ENCODE data around the gene PCDHGB2. TPM values are rescaled to one million over a fixed set of nuclear protein-coding genes. Genes with fewer than 3 reads are reported as not detected.
"Not testable (repeated sequence)": the region's sequence is repeated elsewhere in the genome, so short reads cannot be mapped to it uniquely, and the experiment has no call there.

The PCDHGB2 gene
- total RNA-seq, 4 donors from 2014 or later, result 1.2 to 5.8 (median 1.6) TPM

DNA sequence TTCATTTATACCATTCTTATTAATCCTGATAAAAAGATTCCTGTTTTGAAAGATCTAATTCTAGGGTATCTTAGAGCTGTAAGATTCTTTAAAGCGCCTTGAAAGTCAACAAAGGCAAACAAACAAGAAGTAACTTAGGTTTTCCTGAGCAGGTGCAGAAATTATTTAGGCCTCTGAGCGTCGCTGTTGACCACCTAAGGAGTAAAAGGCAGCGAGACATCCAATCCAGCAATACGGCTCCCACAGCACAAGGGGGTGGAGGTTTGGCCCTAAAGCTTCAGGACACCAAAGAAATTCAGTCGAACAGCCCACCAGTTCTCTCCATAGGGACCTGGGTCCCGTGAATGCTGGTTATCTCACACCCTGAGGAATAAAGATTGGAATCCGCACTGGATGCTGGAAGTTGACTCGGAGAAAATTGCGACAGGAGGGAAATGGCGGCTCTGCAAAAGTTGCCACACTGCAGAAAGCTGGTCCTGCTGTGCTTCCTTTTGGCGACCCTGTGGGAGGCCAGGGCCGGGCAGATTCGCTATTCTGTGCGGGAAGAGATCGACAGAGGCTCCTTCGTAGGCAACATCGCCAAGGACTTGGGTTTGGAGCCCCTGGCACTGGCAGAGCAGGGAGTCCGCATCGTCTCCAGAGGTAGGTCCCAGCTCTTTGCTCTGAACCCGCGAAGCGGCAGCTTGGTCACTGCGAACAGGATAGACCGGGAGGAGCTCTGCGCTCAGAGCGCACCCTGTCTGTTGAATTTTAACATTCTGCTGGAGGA, 21.1 kb upstream of the PCDHGB2 start, which contains the start of gene PCDHGA2:
Gene PCDHGA2 (plus strand): TSS at position 223 of the 769 bp plus-strand sequence.
- no peak within 1 kb of the TSS for H3K27ac ChIP-seq
- TF ChIP-seq, protein P1, sequence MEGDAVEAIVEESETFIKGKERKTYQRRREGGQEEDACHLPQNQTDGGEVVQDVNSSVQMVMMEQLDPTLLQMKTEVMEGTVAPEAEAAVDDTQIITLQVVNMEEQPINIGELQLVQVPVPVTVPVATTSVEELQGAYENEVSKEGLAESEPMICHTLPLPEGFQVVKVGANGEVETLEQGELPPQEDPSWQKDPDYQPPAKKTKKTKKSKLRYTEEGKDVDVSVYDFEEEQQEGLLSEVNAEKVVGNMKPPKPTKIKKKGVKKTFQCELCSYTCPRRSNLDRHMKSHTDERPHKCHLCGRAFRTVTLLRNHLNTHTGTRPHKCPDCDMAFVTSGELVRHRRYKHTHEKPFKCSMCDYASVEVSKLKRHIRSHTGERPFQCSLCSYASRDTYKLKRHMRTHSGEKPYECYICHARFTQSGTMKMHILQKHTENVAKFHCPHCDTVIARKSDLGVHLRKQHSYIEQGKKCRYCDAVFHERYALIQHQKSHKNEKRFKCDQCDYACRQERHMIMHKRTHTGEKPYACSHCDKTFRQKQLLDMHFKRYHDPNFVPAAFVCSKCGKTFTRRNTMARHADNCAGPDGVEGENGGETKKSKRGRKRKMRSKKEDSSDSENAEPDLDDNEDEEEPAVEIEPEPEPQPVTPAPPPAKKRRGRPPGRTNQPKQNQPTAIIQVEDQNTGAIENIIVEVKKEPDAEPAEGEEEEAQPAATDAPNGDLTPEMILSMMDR (IDR thresholded peaks at IDR 0.05), result peak in 3 of 6 experiments; percentile 9 to 14 (median 10)
- no peak for TF ChIP-seq POLR2A (IDR thresholded peaks at IDR 0.05)
- H3K9me3 ChIP-seq, result peaks cover 0 to 37% (median 10%) of the 10 kb centered on the region in 4 donors
- no peak for DNase-seq
- no peaks in the 10 kb centered on the region for H3K27me3 ChIP-seq
- no peaks in the 10 kb centered on the region for H3K4me1 ChIP-seq
- H3K36me3 ChIP-seq, result no peaks in the 10 kb centered on the region
- no peak within 1 kb of the TSS for H3K4me3 ChIP-seq

DNA sequence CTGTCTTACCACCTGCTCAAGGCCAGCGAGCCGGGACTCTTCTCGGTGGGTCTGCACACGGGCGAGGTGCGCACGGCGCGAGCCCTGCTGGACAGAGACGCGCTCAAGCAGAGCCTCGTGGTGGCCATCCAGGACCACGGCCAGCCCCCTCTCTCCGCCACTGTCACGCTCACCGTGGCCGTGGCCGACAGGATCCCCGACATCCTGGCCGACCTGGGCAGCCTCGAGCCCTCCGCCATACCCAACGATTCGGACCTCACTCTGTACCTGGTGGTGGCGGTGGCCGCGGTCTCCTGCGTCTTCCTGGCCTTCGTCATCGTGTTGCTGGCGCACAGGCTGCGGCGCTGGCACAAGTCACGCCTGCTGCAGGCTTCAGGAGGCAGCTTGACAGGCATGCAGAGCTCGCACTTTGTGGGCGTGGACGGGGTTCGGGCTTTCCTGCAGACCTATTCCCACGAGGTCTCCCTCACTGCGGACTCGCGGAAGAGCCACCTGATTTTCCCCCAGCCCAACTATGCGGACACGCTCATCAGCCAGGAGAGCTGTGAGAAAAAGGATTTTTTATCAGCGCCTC, 18.9 kb upstream of the PCDHGB2 start:
- H3K27me3 ChIP-seq, H3K4me3 ChIP-seq, H3K4me1 ChIP-seq, H3K36me3 ChIP-seq, DNase-seq, H3K27ac ChIP-seq: not testable (repeated sequence)
- peaks cover 0 to 48% (median 14%) of the 10 kb centered on the region in 4 donors for H3K9me3 ChIP-seq

DNA sequence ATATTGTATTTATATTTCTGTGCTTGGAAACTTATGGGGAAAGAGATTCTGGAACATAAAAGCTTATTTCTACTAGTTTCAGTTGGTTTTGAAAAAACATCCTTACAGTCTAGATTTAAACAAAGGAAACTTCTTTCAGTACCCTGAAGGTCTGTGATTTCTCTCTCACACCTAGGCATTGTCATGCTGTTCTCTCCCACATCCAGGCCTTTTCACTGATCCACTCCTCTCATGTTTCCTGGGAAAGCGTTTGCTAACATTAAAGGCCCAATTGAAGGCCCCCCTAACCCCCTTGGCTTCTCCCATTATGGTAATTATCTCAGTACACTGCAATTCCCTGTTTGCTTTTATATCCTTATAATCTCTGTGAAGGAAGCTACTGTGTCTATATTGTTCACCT, 17.0 kb upstream of the PCDHGB2 start:
- Histone ChIP-seq H3K27me3 (no peaks in the 10 kb centered on the region), H3K27ac (no peak overlapping the region), H3K4me3 (no peak overlapping the region), H3K9me3 (peaks cover 0 to 52% (median 14%) of the 10 kb centered on the region in 4 donors), H3K36me3 (no peaks in the 10 kb centered on the region), H3K4me1 (no peaks in the 10 kb centered on the region)
- no peak for DNase-seq
- TF ChIP-seq, protein P1 (IDR thresholded peaks at IDR 0.05), result no peak

DNA sequence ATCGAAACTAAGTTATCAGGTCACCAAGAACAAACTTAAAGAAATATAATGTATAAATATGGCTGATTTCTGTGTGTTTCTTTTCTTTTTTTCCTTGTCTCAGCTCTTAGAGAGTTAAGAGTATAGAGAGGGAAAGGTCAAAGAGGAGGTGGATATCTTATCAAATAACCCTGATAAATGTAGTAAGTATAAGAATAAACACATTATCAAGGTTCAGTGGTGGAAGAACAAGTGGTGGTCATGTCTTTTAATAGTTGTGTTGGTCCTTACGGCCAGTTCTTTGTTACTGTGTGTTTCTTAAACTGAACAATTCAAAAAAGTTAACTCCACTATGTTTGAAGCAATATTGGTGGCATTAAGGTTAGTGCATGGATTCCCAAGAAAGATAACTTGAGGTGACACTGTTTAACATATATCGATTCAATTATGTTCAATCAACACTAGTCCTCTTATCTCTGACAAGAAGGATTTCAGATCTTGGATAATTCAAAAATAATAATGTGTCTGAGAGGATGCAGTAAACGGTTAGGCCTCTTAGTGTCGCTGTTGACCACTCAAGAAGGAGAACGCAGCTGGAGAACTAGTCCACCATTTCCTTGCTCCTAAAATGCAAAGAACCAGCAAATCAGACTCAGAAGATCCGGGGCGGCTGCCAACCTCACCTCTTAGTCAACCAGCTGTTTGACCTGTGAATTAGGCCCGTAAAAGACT, 16.4 kb upstream of the PCDHGB2 start, which contains the start of gene PCDHGA3:
Gene PCDHGA3 (plus strand): TSS at position 588 of the 711 bp plus-strand sequence. CDS start 205 bp downstream, outside the sequence.
- DNase-seq, result no peak
- Histone ChIP-seq H3K27ac (no peak within 1 kb of the TSS), H3K4me3 (no peak within 1 kb of the TSS), H3K9me3 (peaks cover 0 to 48% (median 14%) of the 10 kb centered on the region in 4 donors), H3K36me3 (no peaks in the 10 kb centered on the region), H3K27me3 (no peaks in the 10 kb centered on the region), H3K4me1 (no peaks in the 10 kb centered on the region)
- TF ChIP-seq, protein P1 (IDR thresholded peaks at IDR 0.05), result peak in 1 of 6 experiments; percentile 10
- TF ChIP-seq POLR2A (IDR thresholded peaks at IDR 0.05), result no peak

DNA sequence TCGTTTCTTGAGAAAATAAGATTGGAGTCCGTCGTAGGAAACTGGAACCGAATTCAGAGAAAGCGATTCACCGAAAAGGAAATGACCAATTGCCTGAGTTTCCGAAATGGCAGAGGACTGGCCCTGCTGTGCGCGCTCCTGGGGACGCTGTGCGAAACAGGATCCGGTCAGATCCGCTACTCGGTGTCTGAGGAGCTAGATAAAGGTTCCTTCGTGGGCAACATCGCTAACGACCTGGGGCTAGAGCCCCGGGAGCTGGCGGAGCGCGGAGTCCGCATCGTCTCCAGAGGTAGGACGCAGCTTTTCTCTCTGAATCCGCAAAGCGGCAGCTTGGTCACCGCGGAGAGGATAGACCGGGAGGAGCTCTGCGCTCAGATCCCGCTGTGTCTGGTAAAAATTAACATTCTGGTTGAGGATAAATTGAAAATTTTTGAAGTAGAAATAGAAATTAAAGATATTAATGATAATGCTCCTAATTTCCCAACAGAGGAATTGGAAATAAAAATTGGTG, 15.8 kb upstream of the PCDHGB2 start:
- Histone ChIP-seq H3K36me3 (no peaks in the 10 kb centered on the region), H3K4me3 (no peak overlapping the region), H3K27ac (no peak overlapping the region), H3K4me1 (no peaks in the 10 kb centered on the region), H3K9me3 (peaks cover 0 to 47% (median 11%) of the 10 kb centered on the region in 4 donors), H3K27me3 (no peaks in the 10 kb centered on the region)
- TF ChIP-seq, protein P1 (IDR thresholded peaks at IDR 0.05), result no peak
- DNase-seq, result no peak
